HepG2 (cell line): Measurements from ENCODE around the gene ATP2B2. TPM values are rescaled to one million over a fixed set of nuclear protein-coding genes. Genes with fewer than 3 reads are reported as not detected.

Experiments
- PAXIP1 ChIP-seq: sonication (generic); formaldehyde crosslinking; conservative IDR thresholded peaks from 2 replicates; pipeline ENCODE4 v1.4.0; 2020; ENCODE audit warnings: mild to moderate bottlenecking, missing genetic modification reagents, moderate library complexity
- PHF21A ChIP-seq: sonication (generic); formaldehyde crosslinking; IDR thresholded peaks from 2 replicates; pipeline ENCODE4 v1.5.0; 2020; ENCODE audit warnings: mild to moderate bottlenecking, missing genetic modification reagents
- REST ChIP-seq, 2 experiments: IDR thresholded peaks; 2 replicates each; pipeline ENCODE4 v1.6.1; 2011 to 2012; ENCODE audit warnings: low read length in 2 of 2, borderline replicate concordance in 1 of 2, low read depth in 1 of 2, mild to moderate bottlenecking in 1 of 2, moderate library complexity in 1 of 2
- TBL1XR1 ChIP-seq: fragments of 150-350 bp; IDR thresholded peaks from 2 replicates; pipeline ENCODE4 v1.6.1; 2014; ENCODE audit warnings: borderline replicate concordance, low read length; ENCODE audit not compliant: partially characterized antibody
- ZBTB7B ChIP-seq: sonication (generic); formaldehyde crosslinking; IDR thresholded peaks from 2 replicates; pipeline ENCODE4 v1.4.0; 2020; ENCODE audit warnings: missing genetic modification reagents
- ZNF256 ChIP-seq: sonication (generic); formaldehyde crosslinking; conservative IDR thresholded peaks from 2 replicates; pipeline ENCODE4 v1.4.0; 2020; ENCODE audit warnings: missing genetic modification reagents
- ZNF260 ChIP-seq: sonication (generic); formaldehyde crosslinking; IDR thresholded peaks from 2 replicates; pipeline ENCODE4 v1.4.0; 2020; ENCODE audit warnings: missing genetic modification reagents, low read depth, mild to moderate bottlenecking, borderline replicate concordance
- ZNF777 ChIP-seq: sonication (generic); formaldehyde crosslinking; IDR thresholded peaks from 2 replicates; pipeline ENCODE4 v1.4.0; 2020; ENCODE audit warnings: missing genetic modification reagents
- polyA plus RNA-seq, 8 experiments: library from polyadenylated mRNA; depleted of rRNA in 3 of 8; stranded (reverse) in 7 of 8; unstranded in 1 of 8; fragments of >200 nt; fragmentation: Illumina TruSeq in 4 of 8; extraction: Trizol in 4 of 8; gene quantifications; 2 replicates each; pipeline versions ENCODE4 v1.2.1 to v1.2.3, GENCODE V29; 2011 to 2016; ENCODE audit warnings: low read depth in 4 of 8, missing spikeins in 1 of 8, mixed read lengths in 1 of 8; ENCODE audit not compliant: insufficient read depth in 1 of 8
- total RNA-seq, 5 experiments: library from RNA; depleted of rRNA; stranded (reverse); fragments of >200 nt; fragmentation: Illumina TruSeq; extraction: Trizol; gene quantifications; 2 replicates each; pipeline ENCODE4 v1.2.3, GENCODE V29; 2016; ENCODE audit warnings: low read depth in 1 of 5
- TF ChIP-seq, protein P1 (sequence below): sonication (generic); formaldehyde crosslinking; IDR thresholded peaks from 2 replicates; pipeline ENCODE4 v1.5.1; 2020; ENCODE audit warnings: mild to moderate bottlenecking, missing genetic modification reagents, moderate library complexity

The ATP2B2 gene
- total and polyA plus RNA-seq, 2 of the 13 experiments (the other 11 are each of a cell fraction or from before 2014, with no cell fraction given), result 1.5 to 2.3 TPM

DNA sequence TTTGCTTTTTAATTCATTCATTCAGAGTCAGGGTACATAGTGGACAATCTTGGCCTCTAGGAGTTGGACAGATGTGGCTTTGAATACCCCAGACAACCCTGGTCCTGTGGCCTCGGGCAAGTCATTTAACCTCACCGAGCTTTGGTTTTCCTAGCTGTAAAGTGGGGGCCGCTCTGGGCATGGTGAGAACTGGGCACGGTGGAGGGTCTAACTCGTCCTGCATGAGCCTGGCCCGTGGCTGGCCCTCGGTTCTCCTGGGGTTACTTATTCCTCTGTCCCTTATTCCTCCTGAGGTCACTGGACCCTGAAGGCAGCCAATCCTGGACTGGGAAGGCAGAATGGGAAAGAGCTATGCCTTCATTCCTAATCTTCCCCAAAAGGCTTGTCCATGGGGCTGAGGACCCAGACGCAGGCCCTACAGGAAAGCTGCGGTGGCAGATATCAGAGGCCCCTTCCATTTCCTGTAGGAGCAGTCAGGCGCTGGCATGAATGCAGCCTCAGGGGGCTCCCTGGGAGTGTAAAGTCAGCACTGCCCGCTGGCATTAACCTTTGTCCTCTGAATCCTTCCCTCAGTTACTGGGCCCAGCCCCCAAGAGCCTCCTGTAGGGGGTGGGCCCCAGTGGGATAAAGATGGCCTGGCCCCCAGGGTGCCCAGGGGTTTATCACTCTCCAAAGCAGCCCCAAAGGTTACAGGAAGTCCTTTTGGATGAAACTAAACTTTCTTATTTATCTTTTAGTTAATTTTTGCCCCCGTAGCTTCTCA, 166.6 kb downstream of the ATP2B2 start (continued):
- TF ChIP-seq, protein P1, sequence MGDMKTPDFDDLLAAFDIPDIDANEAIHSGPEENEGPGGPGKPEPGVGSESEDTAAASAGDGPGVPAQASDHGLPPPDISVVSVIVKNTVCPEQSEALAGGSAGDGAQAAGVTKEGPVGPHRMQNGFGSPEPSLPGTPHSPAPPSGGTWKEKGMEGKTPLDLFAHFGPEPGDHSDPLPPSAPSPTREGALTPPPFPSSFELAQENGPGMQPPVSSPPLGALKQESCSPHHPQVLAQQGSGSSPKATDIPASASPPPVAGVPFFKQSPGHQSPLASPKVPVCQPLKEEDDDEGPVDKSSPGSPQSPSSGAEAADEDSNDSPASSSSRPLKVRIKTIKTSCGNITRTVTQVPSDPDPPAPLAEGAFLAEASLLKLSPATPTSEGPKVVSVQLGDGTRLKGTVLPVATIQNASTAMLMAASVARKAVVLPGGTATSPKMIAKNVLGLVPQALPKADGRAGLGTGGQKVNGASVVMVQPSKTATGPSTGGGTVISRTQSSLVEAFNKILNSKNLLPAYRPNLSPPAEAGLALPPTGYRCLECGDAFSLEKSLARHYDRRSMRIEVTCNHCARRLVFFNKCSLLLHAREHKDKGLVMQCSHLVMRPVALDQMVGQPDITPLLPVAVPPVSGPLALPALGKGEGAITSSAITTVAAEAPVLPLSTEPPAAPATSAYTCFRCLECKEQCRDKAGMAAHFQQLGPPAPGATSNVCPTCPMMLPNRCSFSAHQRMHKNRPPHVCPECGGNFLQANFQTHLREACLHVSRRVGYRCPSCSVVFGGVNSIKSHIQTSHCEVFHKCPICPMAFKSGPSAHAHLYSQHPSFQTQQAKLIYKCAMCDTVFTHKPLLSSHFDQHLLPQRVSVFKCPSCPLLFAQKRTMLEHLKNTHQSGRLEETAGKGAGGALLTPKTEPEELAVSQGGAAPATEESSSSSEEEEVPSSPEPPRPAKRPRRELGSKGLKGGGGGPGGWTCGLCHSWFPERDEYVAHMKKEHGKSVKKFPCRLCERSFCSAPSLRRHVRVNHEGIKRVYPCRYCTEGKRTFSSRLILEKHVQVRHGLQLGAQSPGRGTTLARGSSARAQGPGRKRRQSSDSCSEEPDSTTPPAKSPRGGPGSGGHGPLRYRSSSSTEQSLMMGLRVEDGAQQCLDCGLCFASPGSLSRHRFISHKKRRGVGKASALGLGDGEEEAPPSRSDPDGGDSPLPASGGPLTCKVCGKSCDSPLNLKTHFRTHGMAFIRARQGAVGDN (CRISPR knock-in tag), result peak; percentile 40; the same call in 1 of the 2 replicates
- TF ChIP-seq ZBTB7B (CRISPR knock-in tag) (peak; percentile 62; the same call in 1 of the 2 replicates), ZNF777 (CRISPR knock-in tag) (no peak), TBL1XR1 (no peak), REST (IDR thresholded peaks at IDR 0.05; ENCODE audit: borderline replicate concordance in 1 of 2, low read depth in 1 of 2, low read length in 2 of 2) (no peak), ZNF256 (CRISPR knock-in tag) (no peak), PHF21A (CRISPR knock-in tag) (peak; percentile 59), PAXIP1 (CRISPR knock-in tag) (peak; percentile 66), ZNF260 (CRISPR knock-in tag) (no peak)
- TF ChIP-seq, all 625 proteins: peak for 11
